ENCODE measurements around the gene NTRK2.

DNA sequence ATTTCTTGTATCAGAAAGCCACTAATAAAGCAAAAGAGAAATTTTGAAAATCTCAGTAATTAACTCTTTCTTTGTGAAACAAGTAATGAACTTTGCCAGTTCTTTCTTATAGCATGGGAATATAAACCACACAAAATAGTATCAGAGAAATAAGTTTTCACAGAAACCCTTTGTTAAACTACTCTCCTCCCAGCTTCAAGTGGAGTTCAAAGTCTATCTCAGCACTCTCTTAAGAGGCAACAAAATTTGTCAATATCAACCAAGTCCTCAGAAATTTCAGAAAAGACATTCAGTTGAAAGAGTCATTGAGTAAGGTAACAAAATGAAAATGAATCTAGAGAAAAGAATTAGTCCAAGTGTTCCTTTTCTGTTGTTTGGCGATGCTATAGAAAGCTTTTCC is 89.3 kb downstream of the NTRK2 start:
- TF ChIP-seq POLR2AphosphoS5 (IDR thresholded peaks at IDR 0.05) = no peak
- TF ChIP-seq, protein P1, sequence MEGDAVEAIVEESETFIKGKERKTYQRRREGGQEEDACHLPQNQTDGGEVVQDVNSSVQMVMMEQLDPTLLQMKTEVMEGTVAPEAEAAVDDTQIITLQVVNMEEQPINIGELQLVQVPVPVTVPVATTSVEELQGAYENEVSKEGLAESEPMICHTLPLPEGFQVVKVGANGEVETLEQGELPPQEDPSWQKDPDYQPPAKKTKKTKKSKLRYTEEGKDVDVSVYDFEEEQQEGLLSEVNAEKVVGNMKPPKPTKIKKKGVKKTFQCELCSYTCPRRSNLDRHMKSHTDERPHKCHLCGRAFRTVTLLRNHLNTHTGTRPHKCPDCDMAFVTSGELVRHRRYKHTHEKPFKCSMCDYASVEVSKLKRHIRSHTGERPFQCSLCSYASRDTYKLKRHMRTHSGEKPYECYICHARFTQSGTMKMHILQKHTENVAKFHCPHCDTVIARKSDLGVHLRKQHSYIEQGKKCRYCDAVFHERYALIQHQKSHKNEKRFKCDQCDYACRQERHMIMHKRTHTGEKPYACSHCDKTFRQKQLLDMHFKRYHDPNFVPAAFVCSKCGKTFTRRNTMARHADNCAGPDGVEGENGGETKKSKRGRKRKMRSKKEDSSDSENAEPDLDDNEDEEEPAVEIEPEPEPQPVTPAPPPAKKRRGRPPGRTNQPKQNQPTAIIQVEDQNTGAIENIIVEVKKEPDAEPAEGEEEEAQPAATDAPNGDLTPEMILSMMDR (IDR thresholded peaks at IDR 0.05) = no peak
- TF ChIP-seq EP300 (IDR thresholded peaks at IDR 0.05) = no peak
- no peak for TF ChIP-seq POLR2A (IDR thresholded peaks at IDR 0.05)
